Measurements from ENCODE around the gene SMCO1. TPM values are rescaled to one million over a fixed set of nuclear protein-coding genes. Genes with fewer than 3 reads are reported as not detected.

Gene SMCO1, protein sequence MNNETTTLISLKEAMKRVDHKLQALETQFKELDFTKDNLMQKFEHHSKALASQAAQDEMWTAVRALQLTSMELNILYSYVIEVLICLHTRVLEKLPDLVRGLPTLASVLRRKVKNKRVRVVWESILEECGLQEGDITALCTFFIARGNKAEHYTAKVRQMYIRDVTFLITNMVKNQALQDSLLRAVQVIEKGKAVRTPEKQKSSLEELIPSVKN
- not detected for total RNA-seq (2013)
- not detected for polyA plus RNA-seq
- polyA minus RNA-seq, result not detected in 2 replicates
- total RNA-seq, result 0 to 0.30 (median 0) reads per million in 11 experiments

- Mint-ChIP-seq H3K4me3 (no peak within 1 kb of the TSS), H3K27ac (peak within 1 kb of the TSS in 1 of 7 donors; percentile 41), H3K27me3 (ENCODE audit: low read depth in 3 of 3) (peaks cover 0 to 5% (median 2%) of the 10 kb centered on the region in 3 donors), H3K4me1 (no peaks in the 10 kb centered on the region), H3K9me3 (peaks cover 24 to 62% (median 44%) of the 10 kb centered on the region in 7 donors), H3K36me3 (no peaks in the 10 kb centered on the region)
- 100% methylated on average over 7 of the region's 10 CpGs for WGBS (ENCODE audit: insufficient coverage)
- Histone ChIP-seq H3K79me2 (ENCODE audit: insufficient read depth, low read length) (no peaks in the 10 kb centered on the region), H3K27ac (ENCODE audit: low read depth in 1 of 2, low read length in 2 of 2) (no peak within 1 kb of the TSS), H3K4me1 (ENCODE audit: control insufficient read depth in 1 of 2, insufficient read depth in 2 of 2, low read length in 2 of 2) (no peaks in the 10 kb centered on the region), H4K20me1 (ENCODE audit: insufficient read depth, low read length) (no peaks in the 10 kb centered on the region), H3K9me3 (replicated peaks in 1 of 2; ENCODE audit: control insufficient read depth in 1 of 2, insufficient read depth in 1 of 2, low read length in 2 of 2) (peaks cover 30 to 34% of the 10 kb centered on the region in 2 donors), H3K27me3 (ENCODE audit: control insufficient read depth in 2 of 2, insufficient read depth in 2 of 2, low read length in 2 of 2) (no peaks in the 10 kb centered on the region), H3K36me3 (replicated peaks in 1 of 2; ENCODE audit: control insufficient read depth in 1 of 2, insufficient read depth in 2 of 2, low read length in 2 of 2) (no peaks in the 10 kb centered on the region), H2AFZ (ENCODE audit: insufficient read depth, low read depth, low read length, poor library complexity, severe bottlenecking) (no peak within 1 kb of the TSS), H3K9ac (ENCODE audit: insufficient read depth, low read length, poor library complexity, severe bottlenecking) (no peak within 1 kb of the TSS), H3K4me3 (replicated peaks in 1 of 3; ENCODE audit: low read depth in 2 of 3, low read length in 3 of 3) (no peak within 1 kb of the TSS), H3K4me2 (replicated peaks; ENCODE audit: extremely low read depth, low read length, poor library complexity, severe bottlenecking) (no peak within 1 kb of the TSS)
- intact Hi-C loops (cut with micrococcal nuclease), result loop anchor here in 1 of 2 donors (5.0 kb wide), 1 partner anchor 263 kb away; no protein-coding TSS in a partner anchor
- TF ChIP-seq CTCF (IDR thresholded peaks at IDR 0.05), result no peak
- no peak for DNase-seq
Observed at GRCh38 chr3:196514913-196515621, at the start of gene SMCO1. Gene SMCO1, minus strand, starts transcription at chr3:196515346. Its CDS starts 137 bp downstream, at chr3:196515209.

DNA sequence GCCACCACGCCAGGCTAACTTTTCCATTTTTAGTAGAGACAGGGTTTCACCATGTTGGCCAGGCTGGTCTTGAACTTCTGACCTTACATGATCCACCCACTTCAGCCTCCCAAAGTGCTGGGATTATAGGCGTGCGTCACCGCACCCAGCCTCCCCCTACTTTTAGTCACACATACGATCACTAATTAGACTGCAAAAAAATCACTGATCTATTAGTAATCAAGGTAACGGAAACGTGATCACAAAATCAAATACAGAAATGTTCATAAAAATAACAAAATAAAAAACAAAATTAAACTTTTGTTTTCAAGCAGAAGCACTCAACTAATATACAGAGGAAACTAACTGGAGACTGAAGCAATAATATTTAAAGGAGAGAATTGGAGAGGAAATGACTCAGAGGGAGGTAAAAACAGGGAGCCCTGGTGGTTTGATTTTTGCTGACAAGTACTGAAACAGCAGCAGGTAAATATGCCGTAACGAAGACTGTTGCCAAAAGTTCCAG lies 48.6 kb upstream of the SMCO1 start:
- no peak overlapping the region for H3K9ac ChIP-seq (ENCODE audit: insufficient read depth, low read length, poor library complexity, severe bottlenecking)
- Mint-ChIP-seq H3K9me3 (no peaks in the 10 kb centered on the region), H3K4me3 (no peak overlapping the region), H3K4me1 (peaks cover 21% of the 10 kb centered on the region), H3K27me3 (ENCODE audit: low read depth in 3 of 3) (no peaks in the 10 kb centered on the region), H3K27ac (peak overlapping the region in 2 of 7 donors; percentile 27 to 78), H3K36me3 (peaks cover 31 to 45% of the 10 kb centered on the region in 2 donors)
- no peak overlapping the region for H3K4me3 ChIP-seq (replicated peaks in 1 of 3; ENCODE audit: low read depth in 2 of 3, low read length in 3 of 3)
- DNase-seq, result no peak
- no peaks in the 10 kb centered on the region for H3K27me3 ChIP-seq (ENCODE audit: control insufficient read depth in 2 of 2, insufficient read depth in 2 of 2, low read length in 2 of 2)
- peaks cover 58% of the 10 kb centered on the region for H3K79me2 ChIP-seq (ENCODE audit: insufficient read depth, low read length)
- no peaks in the 10 kb centered on the region for H3K9me3 ChIP-seq (replicated peaks in 1 of 2; ENCODE audit: control insufficient read depth in 1 of 2, insufficient read depth in 1 of 2, low read length in 2 of 2)
- no peak overlapping the region for H3K4me2 ChIP-seq (replicated peaks; ENCODE audit: extremely low read depth, low read length, poor library complexity, severe bottlenecking)
- no peak overlapping the region for H2AFZ ChIP-seq (ENCODE audit: insufficient read depth, low read depth, low read length, poor library complexity, severe bottlenecking)
- H3K27ac ChIP-seq (ENCODE audit: low read depth in 1 of 2, low read length in 2 of 2), result no peak overlapping the region
- no peak for TF ChIP-seq CTCF (IDR thresholded peaks at IDR 0.05)
- 6% methylated on average over 2 of the region's 9 CpGs for WGBS (ENCODE audit: insufficient coverage)
- intact Hi-C loops (cut with micrococcal nuclease), result no loop called here
- H3K36me3 ChIP-seq (replicated peaks in 1 of 2; ENCODE audit: control insufficient read depth in 1 of 2, insufficient read depth in 2 of 2, low read length in 2 of 2), result peaks cover 15 to 58% of the 10 kb centered on the region in 2 donors
- H4K20me1 ChIP-seq (ENCODE audit: insufficient read depth, low read length), result no peaks in the 10 kb centered on the region
- peaks cover 8 to 17% of the 10 kb centered on the region in 2 donors for H3K4me1 ChIP-seq (ENCODE audit: control insufficient read depth in 1 of 2, insufficient read depth in 2 of 2, low read length in 2 of 2)
